ENCODE measurements around the gene CC2D2B. TPM values are rescaled to one million over a fixed set of nuclear protein-coding genes. Genes with fewer than 3 reads are reported as not detected.
"Not testable (repeated sequence)": the region's sequence is repeated elsewhere in the genome, so short reads cannot be mapped to it uniquely, and the experiment has no call there.

CC2D2B gene
- total RNA-seq, 1 experiment from 2014 or later: not detected

GRCh38 chr10:95872158-95872711 lies 35.5 kb upstream of the CC2D2B start:
- Histone ChIP-seq H3F3A (ENCODE audit: low read length, unreplicated experiment) (no peaks in the 10 kb centered on the region), H3K36me3 (ENCODE audit: low read depth, low read length) (no peaks in the 10 kb centered on the region), H4K20me1 (ENCODE audit: low read length) (no peaks in the 10 kb centered on the region), H3K4me2 (ENCODE audit: low read length) (no peak overlapping the region), H3K4me3 (ENCODE audit: low read length) (no peak overlapping the region), H3K27ac (ENCODE audit: low read length) (no peak overlapping the region), H3K27me3 (ENCODE audit: low read length) (no peaks in the 10 kb centered on the region), H3K9ac (ENCODE audit: low read length) (no peak overlapping the region), H3K9me3 (ENCODE audit: low read length) (no peaks in the 10 kb centered on the region), H3K79me2 (ENCODE audit: low read length) (no peaks in the 10 kb centered on the region), H3K4me1 (ENCODE audit: insufficient read depth, low read length) (no peaks in the 10 kb centered on the region), H2AFZ (ENCODE audit: low read length) (no peak overlapping the region), H3K9me2 (replicated peaks; ENCODE audit: low read length) (no peaks in the 10 kb centered on the region)
- no TSS peak for BruUV-seq (replicated peaks)
- TF ChIP-seq EZH2phosphoT487 (IDR thresholded peaks at IDR 0.05; ENCODE audit: borderline replicate concordance, low read length) (no peak), EZH2 (IDR thresholded peaks at IDR 0.05; ENCODE audit: low read length, unreplicated experiment) (no peak), CTCF (conservative IDR thresholded peaks at IDR 0.05; ENCODE audit: low read depth, low read length) (no peak)
- intact Hi-C loops (cut with micrococcal nuclease): no loop called here
- ChIA-PET CTCF (no interaction called here), POLR2A (ENCODE audit: unreplicated experiment) (no interaction called here)
- ATAC-seq: no peak
- DNase-seq: no peak

GRCh38 chr10:95873139-95873538 lies 34.6 kb upstream of the CC2D2B start:
- Histone ChIP-seq H3K9me2 (replicated peaks; ENCODE audit: low read length) (no peaks in the 10 kb centered on the region), H3K27ac (ENCODE audit: low read length) (no peak overlapping the region), H3K36me3 (ENCODE audit: low read depth, low read length) (no peaks in the 10 kb centered on the region), H3K4me3 (ENCODE audit: low read length) (no peak overlapping the region), H3K27me3 (ENCODE audit: low read length) (no peaks in the 10 kb centered on the region), H2AFZ (ENCODE audit: low read length) (no peak overlapping the region), H3K9ac (ENCODE audit: low read length) (no peak overlapping the region), H3K4me2 (ENCODE audit: low read length) (no peak overlapping the region), H4K20me1 (ENCODE audit: low read length) (no peaks in the 10 kb centered on the region), H3F3A (ENCODE audit: low read length, unreplicated experiment) (no peaks in the 10 kb centered on the region), H3K9me3 (ENCODE audit: low read length) (no peaks in the 10 kb centered on the region), H3K4me1 (ENCODE audit: insufficient read depth, low read length) (no peaks in the 10 kb centered on the region), H3K79me2 (ENCODE audit: low read length) (no peaks in the 10 kb centered on the region)
- ATAC-seq (no peak), DNase-seq (no peak)
- no TSS peak for BruUV-seq (replicated peaks)
- no peak for TF ChIP-seq EZH2 (IDR thresholded peaks at IDR 0.05; ENCODE audit: low read length, unreplicated experiment)
- ChIA-PET CTCF (no interaction called here), POLR2A (ENCODE audit: unreplicated experiment) (no interaction called here)
- intact Hi-C loops (cut with micrococcal nuclease): no loop called here

- H3K9me3 ChIP-seq (ENCODE audit: low read length): no peaks in the 10 kb centered on the region
- ChIA-PET CTCF (no interaction called here), POLR2A (ENCODE audit: unreplicated experiment) (no interaction called here)
- DNase-seq (no peak), ATAC-seq (no peak)
- H3F3A ChIP-seq (ENCODE audit: low read length, unreplicated experiment): no peaks in the 10 kb centered on the region
- TF ChIP-seq CTCF (conservative IDR thresholded peaks at IDR 0.05; ENCODE audit: low read depth, low read length) (no peak), EZH2 (IDR thresholded peaks at IDR 0.05; ENCODE audit: low read length, unreplicated experiment) (no peak), EZH2phosphoT487 (IDR thresholded peaks at IDR 0.05; ENCODE audit: borderline replicate concordance, low read length) (no peak)
- no peaks in the 10 kb centered on the region for H3K36me3 ChIP-seq (ENCODE audit: low read depth, low read length)
- BruUV-seq (replicated peaks): no TSS peak
- H3K4me2 ChIP-seq (ENCODE audit: low read length): no peak overlapping the region
- H3K27me3 ChIP-seq (ENCODE audit: low read length): no peaks in the 10 kb centered on the region
- H3K4me1 ChIP-seq (ENCODE audit: insufficient read depth, low read length): no peaks in the 10 kb centered on the region
- no peak overlapping the region for H3K4me3 ChIP-seq (ENCODE audit: low read length)
- H4K20me1 ChIP-seq (ENCODE audit: low read length): no peaks in the 10 kb centered on the region
- no peak overlapping the region for H3K27ac ChIP-seq (ENCODE audit: low read length)
- intact Hi-C loops (cut with micrococcal nuclease): no loop called here
- no peak overlapping the region for H3K9ac ChIP-seq (ENCODE audit: low read length)
- no peak overlapping the region for H2AFZ ChIP-seq (ENCODE audit: low read length)
- H3K9me2 ChIP-seq (replicated peaks; ENCODE audit: low read length): no peaks in the 10 kb centered on the region
- H3K79me2 ChIP-seq (ENCODE audit: low read length): no peaks in the 10 kb centered on the region
Observed at GRCh38 chr10:95873651-95874050, 34.1 kb upstream of the CC2D2B start.

GRCh38 chr10:95874783-95875182 lies 33.0 kb upstream of the CC2D2B start:
- H2AFZ ChIP-seq (ENCODE audit: low read length); H3K4me2 ChIP-seq (ENCODE audit: low read length); H3K4me3 ChIP-seq (ENCODE audit: low read length); H3K79me2 ChIP-seq (ENCODE audit: low read length); H3K9me3 ChIP-seq (ENCODE audit: low read length); H4K20me1 ChIP-seq (ENCODE audit: low read length); H3F3A ChIP-seq (ENCODE audit: low read length, unreplicated experiment); H3K36me3 ChIP-seq (ENCODE audit: low read depth, low read length); DNase-seq; CTCF ChIA-PET; ATAC-seq; H3K4me1 ChIP-seq (ENCODE audit: insufficient read depth, low read length); H3K9me2 ChIP-seq (replicated peaks; ENCODE audit: low read length); BruUV-seq (replicated peaks); H3K27me3 ChIP-seq (ENCODE audit: low read length); H3K9ac ChIP-seq (ENCODE audit: low read length); intact Hi-C loops (cut with micrococcal nuclease); H3K27ac ChIP-seq (ENCODE audit: low read length); POLR2A ChIA-PET (ENCODE audit: unreplicated experiment): not testable (repeated sequence)

Data from PC-3 (cell line).